ENCODE results near the gene THSD4.

THSD4 gene

DNA sequence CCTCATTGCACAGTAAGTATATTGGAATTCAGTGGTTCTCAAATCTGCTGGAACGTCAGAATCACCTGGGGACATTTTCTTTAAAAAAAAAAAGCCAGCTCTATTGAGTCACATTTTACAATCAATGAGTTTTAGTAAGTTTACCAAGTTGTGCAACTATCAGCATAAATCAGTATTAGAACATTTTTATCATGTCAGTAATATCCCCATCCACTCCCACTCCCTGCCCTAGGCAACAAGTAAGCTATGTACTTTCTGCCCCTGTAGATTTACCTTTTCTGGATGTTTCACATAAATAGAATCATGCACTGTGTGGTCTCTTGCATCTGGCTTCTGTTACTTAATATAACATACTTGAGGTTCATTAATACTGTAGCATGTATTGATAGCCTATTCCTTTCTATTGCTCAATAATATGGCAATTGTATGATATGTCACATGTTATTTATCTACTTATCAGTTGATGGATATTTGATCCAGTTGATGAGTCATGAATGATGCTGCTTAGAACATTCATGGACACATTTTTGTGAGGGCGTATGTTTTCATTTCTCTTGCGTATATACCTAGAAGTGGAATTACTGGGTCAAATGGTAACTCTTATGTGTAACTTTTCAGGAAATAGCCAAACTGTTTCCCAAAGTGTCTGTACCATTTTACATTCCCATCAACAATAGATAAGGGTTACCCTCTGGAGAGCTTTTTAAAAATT lies 180.5 kb downstream of the THSD4 start:
- no peak overlapping the region for H3K27ac ChIP-seq (ENCODE audit: insufficient read depth in 1 of 2, low read depth in 1 of 2, low read length in 2 of 2, poor library complexity in 1 of 2, severe bottlenecking in 2 of 2)
- ChIA-PET POLR2A (no interaction called here), CTCF (no interaction called here)
- no peak for DNase-seq
- H3K4me3 ChIP-seq (ENCODE audit: control insufficient read depth in 1 of 7, extremely low read depth in 1 of 7, insufficient read depth in 4 of 7, low read depth in 2 of 7, low read length in 6 of 7) = no peak overlapping the region
- 29% methylated on average over 2 of the region's 3 CpGs for WGBS (ENCODE audit: insufficient coverage)
- no peaks in the 10 kb centered on the region for H3K36me3 ChIP-seq (ENCODE audit: control insufficient read depth in 4 of 4, insufficient read depth in 4 of 4, low read length in 3 of 4)
- peaks cover 0 to 10% (median 2%) of the 10 kb centered on the region in 5 experiments for H3K27me3 ChIP-seq (replicated peaks in 2 of 5; ENCODE audit: control insufficient read depth in 4 of 5, insufficient read depth in 5 of 5, low read length in 4 of 5)
- peaks cover 0 to 4% (median 0%) of the 10 kb centered on the region in 5 experiments for H3K9me3 ChIP-seq (ENCODE audit: control extremely low read depth in 1 of 5, control insufficient read depth in 4 of 5, insufficient read depth in 2 of 5, low read depth in 1 of 5, low read length in 4 of 5)
- no peaks in the 10 kb centered on the region for H3K4me1 ChIP-seq (ENCODE audit: control extremely low read depth in 1 of 4, control insufficient read depth in 4 of 4, insufficient read depth in 4 of 4, low read length in 3 of 4)

GRCh38 chr15:71296315-71296679 lies 181.0 kb downstream of the THSD4 start:
- ChIA-PET CTCF (no interaction called here), POLR2A (no interaction called here)
- Histone ChIP-seq H3K36me3 (ENCODE audit: control insufficient read depth in 4 of 4, insufficient read depth in 4 of 4, low read length in 3 of 4) (no peaks in the 10 kb centered on the region), H3K4me3 (ENCODE audit: control insufficient read depth in 1 of 7, extremely low read depth in 1 of 7, insufficient read depth in 4 of 7, low read depth in 2 of 7, low read length in 6 of 7) (no peak overlapping the region), H3K27me3 (replicated peaks in 2 of 5; ENCODE audit: control insufficient read depth in 4 of 5, insufficient read depth in 5 of 5, low read length in 4 of 5) (peaks cover 0 to 10% (median 2%) of the 10 kb centered on the region in 5 experiments), H3K9me3 (ENCODE audit: control extremely low read depth in 1 of 5, control insufficient read depth in 4 of 5, insufficient read depth in 2 of 5, low read depth in 1 of 5, low read length in 4 of 5) (peaks cover 0 to 4% (median 0%) of the 10 kb centered on the region in 5 experiments), H3K27ac (ENCODE audit: insufficient read depth in 1 of 2, low read depth in 1 of 2, low read length in 2 of 2, poor library complexity in 1 of 2, severe bottlenecking in 2 of 2) (no peak overlapping the region), H3K4me1 (ENCODE audit: control extremely low read depth in 1 of 4, control insufficient read depth in 4 of 4, insufficient read depth in 4 of 4, low read length in 3 of 4) (no peaks in the 10 kb centered on the region)
- WGBS (ENCODE audit: insufficient coverage) = 95% methylated on average over 6 of the region's 8 CpGs
- no peak for DNase-seq

GRCh38 chr15:71301958-71302621 lies 186.8 kb downstream of the THSD4 start:
- no peak overlapping the region for H3K27ac ChIP-seq (ENCODE audit: insufficient read depth in 1 of 2, low read depth in 1 of 2, low read length in 2 of 2, poor library complexity in 1 of 2, severe bottlenecking in 2 of 2)
- 98% methylated on average over 4 of the region's 5 CpGs for WGBS (ENCODE audit: insufficient coverage)
- H3K36me3 ChIP-seq (ENCODE audit: control insufficient read depth in 4 of 4, insufficient read depth in 4 of 4, low read length in 3 of 4) = no peaks in the 10 kb centered on the region
- ChIA-PET POLR2A (no interaction called here), CTCF (no interaction called here)
- no peak for DNase-seq
- H3K4me3 ChIP-seq (ENCODE audit: control insufficient read depth in 1 of 7, extremely low read depth in 1 of 7, insufficient read depth in 4 of 7, low read depth in 2 of 7, low read length in 6 of 7) = no peak overlapping the region
- peaks cover 0 to 2% (median 0%) of the 10 kb centered on the region in 5 experiments for H3K27me3 ChIP-seq (replicated peaks in 2 of 5; ENCODE audit: control insufficient read depth in 4 of 5, insufficient read depth in 5 of 5, low read length in 4 of 5)
- no peaks in the 10 kb centered on the region for H3K4me1 ChIP-seq (ENCODE audit: control extremely low read depth in 1 of 4, control insufficient read depth in 4 of 4, insufficient read depth in 4 of 4, low read length in 3 of 4)
- no peaks in the 10 kb centered on the region for H3K9me3 ChIP-seq (ENCODE audit: control extremely low read depth in 1 of 5, control insufficient read depth in 4 of 5, insufficient read depth in 2 of 5, low read depth in 1 of 5, low read length in 4 of 5)

- DNase-seq = no peak
- Histone ChIP-seq H3K4me3 (ENCODE audit: control insufficient read depth in 1 of 7, extremely low read depth in 1 of 7, insufficient read depth in 4 of 7, low read depth in 2 of 7, low read length in 6 of 7) (no peak overlapping the region), H3K36me3 (ENCODE audit: control insufficient read depth in 4 of 4, insufficient read depth in 4 of 4, low read length in 3 of 4) (no peaks in the 10 kb centered on the region), H3K9me3 (ENCODE audit: control extremely low read depth in 1 of 5, control insufficient read depth in 4 of 5, insufficient read depth in 2 of 5, low read depth in 1 of 5, low read length in 4 of 5) (no peaks in the 10 kb centered on the region), H3K27ac (ENCODE audit: insufficient read depth in 1 of 2, low read depth in 1 of 2, low read length in 2 of 2, poor library complexity in 1 of 2, severe bottlenecking in 2 of 2) (no peak overlapping the region), H3K27me3 (replicated peaks in 2 of 5; ENCODE audit: control insufficient read depth in 4 of 5, insufficient read depth in 5 of 5, low read length in 4 of 5) (peaks cover 0 to 2% (median 0%) of the 10 kb centered on the region in 5 experiments), H3K4me1 (ENCODE audit: control extremely low read depth in 1 of 4, control insufficient read depth in 4 of 4, insufficient read depth in 4 of 4, low read length in 3 of 4) (no peaks in the 10 kb centered on the region)
- ChIA-PET POLR2A (no interaction called here), CTCF (no interaction called here)
- WGBS (ENCODE audit: insufficient coverage) = 98% methylated on average over 5 of the region's 6 CpGs
Observed at GRCh38 chr15:71302861-71303410, 187.7 kb downstream of the THSD4 start.

GRCh38 chr15:71303977-71304376 lies 188.7 kb downstream of the THSD4 start:
- H3K27ac ChIP-seq (ENCODE audit: insufficient read depth in 1 of 2, low read depth in 1 of 2, low read length in 2 of 2, poor library complexity in 1 of 2, severe bottlenecking in 2 of 2) = no peak overlapping the region
- H3K9me3 ChIP-seq (ENCODE audit: control extremely low read depth in 1 of 5, control insufficient read depth in 4 of 5, insufficient read depth in 2 of 5, low read depth in 1 of 5, low read length in 4 of 5) = no peaks in the 10 kb centered on the region
- ChIA-PET POLR2A (no interaction called here), CTCF (interaction anchor here (1.4 kb wide), 1 partner anchor 325 kb away, joined by 3 read pairs; no protein-coding TSS in a partner anchor)
- WGBS (ENCODE audit: insufficient coverage) = 100% methylated on average over 2 of the region's 2 CpGs
- no peak for DNase-seq
- H3K36me3 ChIP-seq (ENCODE audit: control insufficient read depth in 4 of 4, insufficient read depth in 4 of 4, low read length in 3 of 4) = no peaks in the 10 kb centered on the region
- H3K4me1 ChIP-seq (ENCODE audit: control extremely low read depth in 1 of 4, control insufficient read depth in 4 of 4, insufficient read depth in 4 of 4, low read length in 3 of 4) = no peaks in the 10 kb centered on the region
- peaks cover 0 to 2% (median 0%) of the 10 kb centered on the region in 5 experiments for H3K27me3 ChIP-seq (replicated peaks in 2 of 5; ENCODE audit: control insufficient read depth in 4 of 5, insufficient read depth in 5 of 5, low read length in 4 of 5)
- no peak overlapping the region for H3K4me3 ChIP-seq (ENCODE audit: control insufficient read depth in 1 of 7, extremely low read depth in 1 of 7, insufficient read depth in 4 of 7, low read depth in 2 of 7, low read length in 6 of 7)

DNA sequence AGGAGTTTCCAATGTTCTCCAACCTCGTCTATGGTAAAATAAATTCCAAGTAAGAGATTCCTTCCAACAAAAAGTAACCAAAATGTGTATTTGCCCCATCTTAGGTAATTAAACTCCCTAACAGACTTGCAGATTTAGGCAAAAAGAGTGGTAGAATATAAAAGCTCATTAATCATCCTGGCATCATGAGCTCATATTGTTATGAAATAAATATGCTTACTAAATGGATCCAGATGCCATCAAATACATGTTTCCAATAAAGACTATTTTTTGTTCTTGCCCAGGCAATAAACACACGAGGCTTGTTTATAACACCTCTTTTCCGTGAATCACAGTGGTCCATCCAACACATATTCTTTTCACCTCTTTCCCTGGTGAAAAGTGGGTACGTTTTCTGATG lies 189.4 kb downstream of the THSD4 start:
- WGBS (ENCODE audit: insufficient coverage) = 100% methylated on average over 1 of the region's 4 CpGs
- DNase-seq = no peak
- Histone ChIP-seq H3K27ac (ENCODE audit: insufficient read depth in 1 of 2, low read depth in 1 of 2, low read length in 2 of 2, poor library complexity in 1 of 2, severe bottlenecking in 2 of 2) (no peak overlapping the region), H3K4me1 (ENCODE audit: control extremely low read depth in 1 of 4, control insufficient read depth in 4 of 4, insufficient read depth in 4 of 4, low read length in 3 of 4) (no peaks in the 10 kb centered on the region), H3K9me3 (ENCODE audit: control extremely low read depth in 1 of 5, control insufficient read depth in 4 of 5, insufficient read depth in 2 of 5, low read depth in 1 of 5, low read length in 4 of 5) (no peaks in the 10 kb centered on the region), H3K27me3 (replicated peaks in 2 of 5; ENCODE audit: control insufficient read depth in 4 of 5, insufficient read depth in 5 of 5, low read length in 4 of 5) (peaks cover 0 to 2% (median 0%) of the 10 kb centered on the region in 5 experiments), H3K4me3 (ENCODE audit: control insufficient read depth in 1 of 7, extremely low read depth in 1 of 7, insufficient read depth in 4 of 7, low read depth in 2 of 7, low read length in 6 of 7) (no peak overlapping the region), H3K36me3 (ENCODE audit: control insufficient read depth in 4 of 4, insufficient read depth in 4 of 4, low read length in 3 of 4) (no peaks in the 10 kb centered on the region)
- CTCF ChIA-PET = interaction anchor here (1.4 kb wide), 1 partner anchor 325 kb away, joined by 3 read pairs; no protein-coding TSS in a partner anchor
- POLR2A ChIA-PET = no interaction called here

DNA sequence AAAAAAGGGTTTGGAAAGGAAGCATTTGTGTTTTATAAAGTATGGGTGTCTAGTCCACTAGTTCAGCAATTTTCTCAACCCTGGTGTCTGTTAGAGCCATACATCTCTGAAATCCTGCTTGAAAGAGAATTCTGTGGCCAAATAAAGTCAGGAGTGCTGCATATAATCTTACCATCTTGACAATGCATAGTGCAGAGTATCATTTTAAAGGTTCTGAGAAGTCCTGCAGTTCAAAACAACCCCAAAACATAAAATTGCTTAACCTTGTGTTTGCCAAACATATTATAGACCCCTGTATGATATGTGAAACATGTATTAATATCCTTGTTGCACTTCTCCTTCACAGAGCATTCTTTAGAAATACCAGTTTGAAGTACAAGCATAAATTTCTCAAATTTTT lies 191.3 kb downstream of the THSD4 start:
- Histone ChIP-seq H3K9me3 (ENCODE audit: control extremely low read depth in 1 of 5, control insufficient read depth in 4 of 5, insufficient read depth in 2 of 5, low read depth in 1 of 5, low read length in 4 of 5) (no peaks in the 10 kb centered on the region), H3K4me1 (ENCODE audit: control extremely low read depth in 1 of 4, control insufficient read depth in 4 of 4, insufficient read depth in 4 of 4, low read length in 3 of 4) (no peaks in the 10 kb centered on the region), H3K27me3 (replicated peaks in 2 of 5; ENCODE audit: control insufficient read depth in 4 of 5, insufficient read depth in 5 of 5, low read length in 4 of 5) (peaks cover 0 to 2% (median 0%) of the 10 kb centered on the region in 5 experiments), H3K4me3 (ENCODE audit: control insufficient read depth in 1 of 7, extremely low read depth in 1 of 7, insufficient read depth in 4 of 7, low read depth in 2 of 7, low read length in 6 of 7) (no peak overlapping the region), H3K36me3 (ENCODE audit: control insufficient read depth in 4 of 4, insufficient read depth in 4 of 4, low read length in 3 of 4) (no peaks in the 10 kb centered on the region), H3K27ac (ENCODE audit: insufficient read depth in 1 of 2, low read depth in 1 of 2, low read length in 2 of 2, poor library complexity in 1 of 2, severe bottlenecking in 2 of 2) (no peak overlapping the region)
- no peak for DNase-seq
- POLR2A ChIA-PET = no interaction called here
- CTCF ChIA-PET = no interaction called here
